ENCODE results near the gene KDM4D. TPM values are rescaled to one million over a fixed set of nuclear protein-coding genes. Genes with fewer than 3 reads are reported as not detected.
A peak's percentile ranks its signal among the peaks of the same experiment; 100 is the strongest.
"Not testable (repeated sequence)": the region's sequence is repeated elsewhere in the genome, so short reads cannot be mapped to it uniquely, and the experiment has no call there.

Gene KDM4D
- total RNA-seq, 1 experiment from 2014 or later, result 1.1 TPM

- Mint-ChIP-seq H3K27ac (ENCODE audit: low read depth, unreplicated experiment) (no peak overlapping the region), H3K4me3 (ENCODE audit: unreplicated experiment) (no peak overlapping the region), H3K9me3 (ENCODE audit: unreplicated experiment) (no peaks in the 10 kb centered on the region), H3K4me1 (ENCODE audit: insufficient read depth, unreplicated experiment) (no peaks in the 10 kb centered on the region), H3K36me3 (ENCODE audit: insufficient read depth, unreplicated experiment) (no peaks in the 10 kb centered on the region), H3K27me3 (ENCODE audit: insufficient read depth, unreplicated experiment) (no peaks in the 10 kb centered on the region)
- no TSS peak for BruUV-seq (replicated peaks)
- POLR2A ChIA-PET, result no interaction called here
- DNase-seq (ENCODE audit: unreplicated experiment), result no peak
- intact Hi-C loops (cut with micrococcal nuclease), result no loop called here
- CTCF ChIA-PET, result interaction anchor here (0.8 kb wide), 1 partner anchor 142 kb away, joined by 3 read pairs; no protein-coding TSS in a partner anchor
- no peak for TF ChIP-seq CTCF (IDR thresholded peaks at IDR 0.05; ENCODE audit: unreplicated experiment)
These were observed 47.9 kb upstream of the KDM4D start for GRCh38 chr11:94925422-94926270.

- ChIA-PET POLR2A (no interaction called here), CTCF (interaction anchor here (0.8 kb wide), 1 partner anchor 141 kb away, joined by 3 read pairs; no protein-coding TSS in a partner anchor)
- Mint-ChIP-seq H3K27ac (ENCODE audit: low read depth, unreplicated experiment) (no peak overlapping the region), H3K4me1 (ENCODE audit: insufficient read depth, unreplicated experiment) (no peaks in the 10 kb centered on the region), H3K4me3 (ENCODE audit: unreplicated experiment) (no peak overlapping the region), H3K27me3 (ENCODE audit: insufficient read depth, unreplicated experiment) (no peaks in the 10 kb centered on the region), H3K9me3 (ENCODE audit: unreplicated experiment) (no peaks in the 10 kb centered on the region), H3K36me3 (ENCODE audit: insufficient read depth, unreplicated experiment) (no peaks in the 10 kb centered on the region)
- BruUV-seq (replicated peaks), result no TSS peak
- intact Hi-C loops (cut with micrococcal nuclease), result no loop called here
- TF ChIP-seq CTCF (IDR thresholded peaks at IDR 0.05; ENCODE audit: unreplicated experiment), result no peak
- DNase-seq (ENCODE audit: unreplicated experiment), result no peak
These were observed 47.3 kb upstream of the KDM4D start for GRCh38 chr11:94926271-94926625.

- DNase-seq (ENCODE audit: unreplicated experiment), result peak; percentile 38
- POLR2A ChIA-PET, result no interaction called here
- H3K27me3 Mint-ChIP-seq (ENCODE audit: insufficient read depth, unreplicated experiment), result no peaks in the 10 kb centered on the region
- intact Hi-C loops (cut with micrococcal nuclease), result no loop called here
- no peak for TF ChIP-seq CTCF (IDR thresholded peaks at IDR 0.05; ENCODE audit: unreplicated experiment)
- H3K4me1 Mint-ChIP-seq (ENCODE audit: insufficient read depth, unreplicated experiment), result no peaks in the 10 kb centered on the region
- no peaks in the 10 kb centered on the region for H3K36me3 Mint-ChIP-seq (ENCODE audit: insufficient read depth, unreplicated experiment)
- no peak overlapping the region for H3K4me3 Mint-ChIP-seq (ENCODE audit: unreplicated experiment)
- BruUV-seq (replicated peaks), result no TSS peak
- no peak overlapping the region for H3K27ac Mint-ChIP-seq (ENCODE audit: low read depth, unreplicated experiment)
- no peaks in the 10 kb centered on the region for H3K9me3 Mint-ChIP-seq (ENCODE audit: unreplicated experiment)
- CTCF ChIA-PET, result no interaction called here
These were observed 46.7 kb upstream of the KDM4D start for GRCh38 chr11:94926698-94927237.

GRCh38 chr11:94928117-94928990, 45.2 kb upstream of the KDM4D start:
- no TSS peak for BruUV-seq (replicated peaks)
- CTCF ChIA-PET, result interaction anchor here (0.6 to 0.7 kb wide), 4 partner anchors 20 to 907 kb away, joined by 3 to 4 read pairs (median 4); no protein-coding TSS in a partner anchor
- no peaks in the 10 kb centered on the region for H3K4me1 Mint-ChIP-seq (ENCODE audit: insufficient read depth, unreplicated experiment)

GRCh38 chr11:94932072-94932471, 41.4 kb upstream of the KDM4D start:
- POLR2A ChIA-PET; H3K27me3 Mint-ChIP-seq (ENCODE audit: insufficient read depth, unreplicated experiment); H3K4me3 Mint-ChIP-seq (ENCODE audit: unreplicated experiment); intact Hi-C loops (cut with micrococcal nuclease); H3K27ac Mint-ChIP-seq (ENCODE audit: low read depth, unreplicated experiment); H3K36me3 Mint-ChIP-seq (ENCODE audit: insufficient read depth, unreplicated experiment); DNase-seq (ENCODE audit: unreplicated experiment); H3K9me3 Mint-ChIP-seq (ENCODE audit: unreplicated experiment); CTCF ChIA-PET; H3K4me1 Mint-ChIP-seq (ENCODE audit: insufficient read depth, unreplicated experiment); BruUV-seq (replicated peaks): not testable (repeated sequence)

More at GRCh38 chr11:94928117-94928990, 45.2 kb upstream of the KDM4D start:
- no peak overlapping the region for H3K27ac Mint-ChIP-seq (ENCODE audit: low read depth, unreplicated experiment)
- intact Hi-C loops (cut with micrococcal nuclease), result no loop called here
- POLR2A ChIA-PET, result no interaction called here
- H3K27me3 Mint-ChIP-seq (ENCODE audit: insufficient read depth, unreplicated experiment), result no peaks in the 10 kb centered on the region
- TF ChIP-seq CTCF (IDR thresholded peaks at IDR 0.05; ENCODE audit: unreplicated experiment), result no peak
- H3K9me3 Mint-ChIP-seq (ENCODE audit: unreplicated experiment), result no peaks in the 10 kb centered on the region
- no peaks in the 10 kb centered on the region for H3K36me3 Mint-ChIP-seq (ENCODE audit: insufficient read depth, unreplicated experiment)
- H3K4me3 Mint-ChIP-seq (ENCODE audit: unreplicated experiment), result no peak overlapping the region
- DNase-seq (ENCODE audit: unreplicated experiment), result no peak
